Adrenal gland (tissue), 12 donors: ENCODE measurements around the gene STX18. TPM values are rescaled to one million over a fixed set of nuclear protein-coding genes. Genes with fewer than 3 reads are reported as not detected.

ENCODE experiments used
- DNase-seq, 7 donors: peaks; one replicate each; pipeline ENCODE4 v3.0.0-alpha.2; 2019 to 2020
- H3K27ac ChIP-seq, 5 donors: fragments of 200-600 bp; sonication (generic) in 4 of 5; 1 replicate in 3 of 5; 2 replicates in 2 of 5; pipeline versions ENCODE4 v1.5.1 to v1.8.0; 2016 to 2020; ENCODE audit warnings: mild to moderate bottlenecking in 1 of 5
- H3K27me3 ChIP-seq: fragments of 200-600 bp; 2 replicates; pipeline ENCODE4 v1.8.0; 2021
- H3K36me3 ChIP-seq, 2 donors: fragments of 200-600 bp; replicated peaks in 1 of 2; 1 replicate in 1 of 2; 2 replicates in 1 of 2; pipeline versions ENCODE4 v1.5.1 to v1.8.0; 2018 to 2022
- H3K4me1 ChIP-seq, 2 donors: fragments of 200-600 bp; replicated peaks in 1 of 2; 1 replicate in 1 of 2; 2 replicates in 1 of 2; pipeline versions ENCODE4 v1.5.1 to v1.8.0; 2018 to 2021
- H3K4me3 ChIP-seq, 4 donors: fragments of 200-600 bp; sonication (generic) in 3 of 4; one replicate each; pipeline ENCODE4 v1.5.1; 2016 to 2018
- H3K9me3 ChIP-seq, 3 donors: fragments of 200-600 bp; sonication (generic) in 1 of 3; replicated peaks in 1 of 3; 1 replicate in 2 of 3; 2 replicates in 1 of 3; pipeline versions ENCODE4 v1.5.1 to v1.8.0; 2016 to 2021
- POLR2A ChIP-seq, 2 donors: fragments of 450-650 bp; IDR thresholded peaks; one replicate each; pipeline ENCODE4 v1.6.1; 2017; ENCODE audit warnings: antibody characterized with exemption in 2 of 2, mild to moderate bottlenecking in 2 of 2, moderate library complexity in 1 of 2
- WGBS, 4 donors: extraction: QIAGEN DNeasy Blood & Tissue Kit in 2 of 4; methylation state at CpG; one replicate each; pipeline versions ENCODE4 v1.1.5 to v1.1.7; 2013 to 2017; 5-methylcytosine and 5-hydroxymethylcytosine counted together
- intact Hi-C, 2 donors: fragments of 100-400 bp; cut with DNase I; formaldehyde crosslinking; loops; one replicate each; pipeline versions ENCODE4 v1.14.1 to v1.15.0; 2022 to 2023
- polyA plus RNA-seq, 3 donors: library from polyadenylated mRNA; stranded (reverse); fragments of 200-250 nt in 2 of 3; fragments of 350-450 nt in 1 of 3; fragmentation: Illumina TruSeq in 1 of 3; extraction: RNeasy Lipid Tissue Mini Kit (QIAGEN cat#74804) in 1 of 3; gene quantifications; one replicate each; pipeline ENCODE4 v1.2.3, GENCODE V29; 2013 to 2014
- total RNA-seq, 9 donors: library from RNA; depleted of rRNA in 4 of 9; stranded (reverse); fragments of >200 nt in 4 of 9; fragments of 120-200 nt in 1 of 9; fragmentation: NEBNext Ultra II Directional in 1 of 9; extraction: Animal tissue kit (Norgen Biotek cat#: 25700) in 1 of 9; gene quantifications; one replicate each; pipeline versions ENCODE4 v1.1.0 to v1.2.4, GENCODE V29; 2013 to 2023
- TF ChIP-seq, protein P1 (sequence below), 6 experiments: fragments of 450-650 bp in 4 of 6; fragments of 200-600 bp in 2 of 6; sonication (generic) in 1 of 6; IDR thresholded peaks; 1 replicate in 5 of 6; 2 replicates in 1 of 6; pipeline versions ENCODE4 v1.5.1 to v1.8.0; 2016 to 2021; ENCODE audit warnings: antibody characterized with exemption in 6 of 6, mild to moderate bottlenecking in 2 of 6, moderate library complexity in 1 of 6
- donor health status: healthy with polysubstance abuse.
- donor health status: Bipolar disorder and iron deficiency.
- donor health status: DM: yes; HTN: yes; CAD: no.
- donor health status: DM: no; HTN: no; CAD: no.
- donor health status: DM: no; HTN: no; CAD: no.
- donor health status: DM: yes; HTN: yes; CAD: no.

The STX18 gene
- total and polyA plus RNA-seq, 12 donors, result 28.6 to 88.5 (median 38.1) TPM

DNA sequence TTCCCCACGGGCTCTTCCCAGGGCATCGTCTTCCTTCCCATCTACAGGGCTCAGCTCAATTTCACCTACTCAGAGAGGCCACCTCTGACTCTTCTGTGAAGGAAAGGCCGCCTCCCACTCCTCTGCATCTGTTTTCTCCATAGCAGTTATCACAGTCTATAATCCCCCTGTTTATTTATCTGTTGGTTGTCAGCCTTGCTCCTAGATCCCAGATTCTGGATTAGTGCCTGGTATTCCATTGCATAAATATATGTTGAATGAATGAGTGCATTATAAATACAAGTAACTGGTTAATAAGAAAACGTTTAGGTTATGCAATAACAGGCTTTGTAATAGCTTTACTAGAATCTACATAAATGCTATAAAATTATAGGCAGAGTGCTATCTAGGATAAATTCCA is 102.1 kb downstream of the STX18 start:
- H3K36me3 ChIP-seq, result peaks cover 0 to 9% of the 10 kb centered on the region in 2 donors
- intact Hi-C loops, result no loop called here

DNA sequence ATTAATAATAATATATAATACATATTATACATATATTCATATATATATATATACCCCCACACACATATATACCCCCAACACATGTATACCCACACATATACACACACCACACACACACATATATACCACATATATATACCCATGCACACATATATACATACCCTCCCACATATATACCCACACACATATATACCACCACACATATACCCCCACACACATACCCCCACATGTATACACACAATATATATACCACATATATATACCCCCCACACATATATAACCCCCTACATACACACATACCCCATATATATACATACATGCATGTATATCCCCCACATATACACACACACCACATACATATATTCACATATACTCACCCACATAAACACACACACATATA is 103.0 kb downstream of the STX18 start:
- TF ChIP-seq, protein P1, sequence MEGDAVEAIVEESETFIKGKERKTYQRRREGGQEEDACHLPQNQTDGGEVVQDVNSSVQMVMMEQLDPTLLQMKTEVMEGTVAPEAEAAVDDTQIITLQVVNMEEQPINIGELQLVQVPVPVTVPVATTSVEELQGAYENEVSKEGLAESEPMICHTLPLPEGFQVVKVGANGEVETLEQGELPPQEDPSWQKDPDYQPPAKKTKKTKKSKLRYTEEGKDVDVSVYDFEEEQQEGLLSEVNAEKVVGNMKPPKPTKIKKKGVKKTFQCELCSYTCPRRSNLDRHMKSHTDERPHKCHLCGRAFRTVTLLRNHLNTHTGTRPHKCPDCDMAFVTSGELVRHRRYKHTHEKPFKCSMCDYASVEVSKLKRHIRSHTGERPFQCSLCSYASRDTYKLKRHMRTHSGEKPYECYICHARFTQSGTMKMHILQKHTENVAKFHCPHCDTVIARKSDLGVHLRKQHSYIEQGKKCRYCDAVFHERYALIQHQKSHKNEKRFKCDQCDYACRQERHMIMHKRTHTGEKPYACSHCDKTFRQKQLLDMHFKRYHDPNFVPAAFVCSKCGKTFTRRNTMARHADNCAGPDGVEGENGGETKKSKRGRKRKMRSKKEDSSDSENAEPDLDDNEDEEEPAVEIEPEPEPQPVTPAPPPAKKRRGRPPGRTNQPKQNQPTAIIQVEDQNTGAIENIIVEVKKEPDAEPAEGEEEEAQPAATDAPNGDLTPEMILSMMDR (IDR thresholded peaks at IDR 0.05), result no peak
- no peak for TF ChIP-seq POLR2A (IDR thresholded peaks at IDR 0.05)
- no peak overlapping the region for H3K27ac ChIP-seq
- no peak overlapping the region for H3K4me3 ChIP-seq
- H3K4me1 ChIP-seq, result no peaks in the 10 kb centered on the region
- H3K36me3 ChIP-seq, result peaks cover 0 to 14% of the 10 kb centered on the region in 2 donors
- intact Hi-C loops, result no loop called here
- H3K9me3 ChIP-seq, result no peaks in the 10 kb centered on the region
- DNase-seq, result no peak
- no peaks in the 10 kb centered on the region for H3K27me3 ChIP-seq

More for the DNA sequence above, 102.1 kb downstream of the STX18 start:
- H3K27me3 ChIP-seq, result no peaks in the 10 kb centered on the region
- no peak for DNase-seq
- no peak for TF ChIP-seq POLR2A (IDR thresholded peaks at IDR 0.05)
- TF ChIP-seq, protein P1 (IDR thresholded peaks at IDR 0.05), result no peak
- WGBS, 4 donors, result 84 to 89% (median 86%) methylated on average over 4 of the region's 4 CpGs
- no peaks in the 10 kb centered on the region for H3K4me1 ChIP-seq
- no peak overlapping the region for H3K27ac ChIP-seq
- H3K4me3 ChIP-seq, result no peak overlapping the region
- no peaks in the 10 kb centered on the region for H3K9me3 ChIP-seq

DNA sequence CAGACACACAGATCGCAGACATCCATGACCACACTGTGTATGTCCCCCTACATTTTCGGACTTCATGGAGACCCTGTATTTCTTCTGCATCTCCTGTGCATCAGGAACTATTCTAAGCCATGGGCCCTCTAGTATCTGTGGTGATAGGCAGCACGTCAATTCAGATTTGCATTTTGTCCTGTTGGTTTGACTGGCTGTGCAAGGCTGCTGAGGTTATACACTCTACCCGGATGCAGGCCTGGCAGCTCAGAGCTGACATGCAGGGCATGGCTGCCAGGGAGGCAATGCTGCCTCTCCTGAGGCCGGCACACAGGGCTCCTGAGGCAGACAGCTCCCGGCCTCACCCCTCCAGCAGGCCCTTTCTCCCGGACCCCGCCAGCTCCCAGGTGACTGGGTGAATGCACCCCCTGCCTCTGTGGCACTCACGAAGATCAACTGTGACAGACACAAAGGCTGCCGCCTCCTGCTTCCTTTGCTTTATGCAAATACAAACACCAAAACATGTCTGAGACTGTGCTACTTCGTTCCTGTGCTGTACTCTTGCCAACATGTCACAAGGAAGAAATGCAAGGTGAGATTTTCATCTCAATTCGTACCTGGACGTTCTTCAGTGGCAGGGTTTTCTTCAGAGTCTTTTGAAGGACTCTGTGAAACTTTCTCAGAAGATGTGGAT is 103.9 kb downstream of the STX18 start:
- WGBS, 4 donors, result 94 to 95% (median 94%) methylated on average over 9 to 13 of the region's 13 CpGs
- H3K9me3 ChIP-seq, result no peaks in the 10 kb centered on the region
- no peaks in the 10 kb centered on the region for H3K27me3 ChIP-seq
- no peak overlapping the region for H3K4me3 ChIP-seq
- TF ChIP-seq, protein P1 (IDR thresholded peaks at IDR 0.05), result no peak
- TF ChIP-seq POLR2A (IDR thresholded peaks at IDR 0.05), result no peak
- H3K4me1 ChIP-seq, result no peaks in the 10 kb centered on the region
- no peak overlapping the region for H3K27ac ChIP-seq
- DNase-seq, result no peak
- intact Hi-C loops, result no loop called here
- peaks cover 0 to 19% of the 10 kb centered on the region in 2 donors for H3K36me3 ChIP-seq

DNA sequence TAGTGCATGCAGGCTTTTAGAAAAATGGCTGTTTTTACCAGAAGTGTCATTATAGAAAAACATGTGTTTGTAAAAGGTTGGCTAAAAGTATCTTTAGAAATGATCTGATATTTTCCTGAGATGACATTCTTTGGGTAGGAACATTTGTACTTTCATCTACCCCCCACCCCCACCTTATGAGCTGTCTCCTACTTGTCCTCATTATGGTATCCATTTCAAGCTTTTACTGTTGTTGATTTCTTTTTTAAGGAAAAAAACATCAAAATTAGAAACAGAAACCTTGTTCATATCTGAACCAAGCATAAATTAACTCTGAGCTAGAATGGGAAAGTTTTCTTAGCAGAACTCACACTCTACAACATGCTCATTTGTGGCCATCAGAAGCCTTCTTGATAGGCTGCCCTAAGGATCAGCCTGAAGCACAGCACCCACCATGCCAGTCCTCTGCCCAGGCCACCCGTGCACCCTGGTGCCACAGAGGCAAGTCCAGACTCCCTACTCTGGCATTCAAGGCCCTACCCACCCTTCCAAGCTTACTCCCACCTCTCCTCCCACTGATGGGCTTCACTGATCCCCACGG is 105.5 kb downstream of the STX18 start:
- intact Hi-C loops, result no loop called here
- DNase-seq, result no peak
- Histone ChIP-seq H3K36me3 (peaks cover 0 to 27% of the 10 kb centered on the region in 2 donors), H3K27me3 (no peaks in the 10 kb centered on the region), H3K9me3 (no peaks in the 10 kb centered on the region), H3K4me1 (no peaks in the 10 kb centered on the region), H3K4me3 (no peak overlapping the region), H3K27ac (no peak overlapping the region)
- TF ChIP-seq, protein P1 (IDR thresholded peaks at IDR 0.05), result no peak
- TF ChIP-seq POLR2A (IDR thresholded peaks at IDR 0.05), result no peak
- 94 to 100% (median 99%) methylated on average over 2 of the region's 2 CpGs for WGBS, 4 donors
